Right cardiac atrium (tissue), 5 donors: ENCODE results near the gene TMUB1. TPM values are rescaled to one million over a fixed set of nuclear protein-coding genes. Genes with fewer than 3 reads are reported as not detected.

Source experiments
- ATAC-seq, 2 donors: fragments of 200-7000 bp; cut with Tn5 transposase; one replicate each; pipeline versions ENCODE4 v1.8.0 to v1.9.1; 2020; ENCODE audit warnings: moderate library complexity in 2 of 2, mild to moderate bottlenecking in 1 of 2
- DNase-seq, 3 donors: peaks; one replicate each; pipeline ENCODE4 v3.0.0-alpha.2; 2020
- H3K27ac ChIP-seq: one replicate; pipeline ENCODE4 v1.5.1; 2013; ENCODE audit warnings: mild to moderate bottlenecking, low read length, control low read depth, moderate library complexity
- H3K27me3 ChIP-seq: one replicate; pipeline ENCODE4 v1.6.1; 2013; ENCODE audit not compliant: control insufficient read depth, insufficient read depth
- H3K4me1 ChIP-seq: one replicate; pipeline ENCODE4 v1.6.1; 2013; ENCODE audit warnings: low read length; ENCODE audit not compliant: control insufficient read depth, insufficient read depth
- H3K4me3 ChIP-seq: one replicate; pipeline ENCODE4 v1.5.1; 2013; ENCODE audit warnings: low read length, control low read depth
- H3K9me3 ChIP-seq: one replicate; pipeline ENCODE4 v1.6.1; 2013; ENCODE audit warnings: low read length; ENCODE audit not compliant: control insufficient read depth
- WGBS: extraction: QIAGEN DNeasy Blood & Tissue Kit; methylation state at CpG from one replicate; pipeline ENCODE4 v1.1.7; 2013; 5-methylcytosine and 5-hydroxymethylcytosine counted together
- intact Hi-C, 4 donors: fragments of 100-400 bp; cut with DNase I; formaldehyde crosslinking; loops; one replicate each; pipeline versions ENCODE4 v1.11.0 to v1.14.0; 2022 to 2023
- polyA plus RNA-seq: library from polyadenylated mRNA; stranded (reverse); fragments of 200-250 nt; gene quantifications from one replicate; pipeline ENCODE4 v1.2.3, GENCODE V29; 2013
- total RNA-seq, 4 donors: library from RNA; stranded (reverse); fragmentation: NEBNext Ultra II Directional; extraction: Animal tissue kit (Norgen Biotek cat#: 25700); gene quantifications; one replicate each; pipeline ENCODE4 v1.2.1, GENCODE V29; 2021
- donor health status: healthy with polysubstance abuse.
- donor health status: DM: no; HTN: yes; CAD: no.
- donor health status: DM: no; HTN: no; CAD: no.
- donor health status: DM: no; HTN: yes; CAD: no; lungs with severe emphysema.
- donor health status: DM: yes; HTN: yes; CAD: no.

Gene TMUB1
- total and polyA plus RNA-seq, 5 donors: 28.5 to 55.2 (median 36.4) TPM

DNA sequence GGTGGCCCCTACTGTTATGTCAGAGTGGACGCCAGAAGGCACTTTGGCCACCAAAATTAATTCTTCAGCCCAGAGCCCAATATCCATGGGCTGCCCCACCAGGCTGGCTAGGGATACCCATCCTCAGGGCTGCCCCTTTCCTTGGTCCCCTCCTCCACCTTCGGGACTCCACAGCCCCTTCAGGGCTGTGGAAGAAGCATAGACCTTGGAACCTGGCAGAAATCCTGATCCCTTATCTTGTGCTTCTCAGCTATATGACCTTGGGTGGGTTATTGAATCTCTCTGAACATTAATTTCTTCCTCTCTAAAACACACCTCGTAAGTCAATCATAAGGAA is 499 bp upstream of the TMUB1 start:
- intact Hi-C loops: loop anchor here in 1 of 4 donors (10.0 kb wide), 1 partner anchor 59 kb away; the partner anchor contains the start of genes ABCB8 and ATG9B
- no peak for DNase-seq
- H3K4me1 ChIP-seq: peaks cover 11% of the 10 kb centered on the region
- H3K4me3 ChIP-seq: peak overlapping the region; percentile 94
- 25% methylated on average over 3 of the region's 3 CpGs for WGBS
- no peak overlapping the region for H3K27ac ChIP-seq
- no peak for ATAC-seq
- no peaks in the 10 kb centered on the region for H3K9me3 ChIP-seq
- no peaks in the 10 kb centered on the region for H3K27me3 ChIP-seq

DNA sequence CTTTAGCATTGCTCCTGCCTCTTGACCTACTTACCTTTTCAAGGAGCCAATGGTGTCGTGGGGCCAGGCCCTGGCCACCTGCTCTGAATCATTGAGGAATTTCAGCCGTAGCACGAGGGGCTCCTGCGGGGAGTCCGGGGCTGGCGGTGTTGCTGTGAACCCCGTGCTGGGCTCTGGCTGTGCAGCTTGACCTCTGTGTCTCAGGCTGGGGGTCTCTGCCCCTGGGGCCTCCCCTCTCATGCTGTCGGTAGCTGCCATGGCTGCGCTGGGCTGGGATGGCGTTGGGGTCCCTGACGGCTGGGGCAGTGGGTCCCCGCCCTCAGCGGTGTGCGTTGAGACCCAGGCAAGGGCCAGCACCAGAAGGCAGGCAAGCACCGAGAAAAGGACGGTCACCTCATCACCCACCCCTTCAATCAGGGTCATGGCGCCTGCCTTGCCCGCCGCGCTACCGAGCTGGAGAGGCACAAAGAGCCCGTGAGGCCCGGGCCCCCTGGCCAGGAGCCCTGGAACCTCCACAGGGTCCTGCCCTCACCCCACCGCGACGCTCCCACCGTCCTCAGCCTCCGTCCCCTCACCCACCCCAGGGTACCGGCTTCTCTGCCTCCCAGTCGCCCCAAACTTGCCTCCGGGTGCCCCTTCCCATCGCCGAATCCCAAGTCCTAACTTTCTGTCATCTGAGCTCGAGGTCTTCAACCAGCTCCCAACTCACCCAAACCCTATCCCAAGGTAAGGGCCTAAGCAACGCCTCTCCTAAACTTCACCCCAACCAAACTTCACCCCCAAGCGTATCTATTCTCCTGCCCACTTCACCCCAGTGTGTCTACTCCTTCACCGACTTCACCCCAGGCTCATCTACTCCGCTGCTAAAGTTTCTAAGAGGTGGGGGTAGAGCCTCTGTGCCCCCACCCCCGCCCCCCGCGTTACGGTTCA is 887 bp downstream of the TMUB1 start:
- intact Hi-C loops: loop anchor here in 1 of 4 donors (10.0 kb wide), 1 partner anchor 58 kb away; the partner anchor contains the start of genes ABCB8 and ATG9B
- peak overlapping the region; percentile 80 for H3K27ac ChIP-seq
- 55% methylated on average over 42 of the region's 42 CpGs for WGBS
- H3K4me1 ChIP-seq: peaks cover 5% of the 10 kb centered on the region
- DNase-seq (peak in 2 of 3 donors; percentile 71 to 76), ATAC-seq (no peak)
- H3K9me3 ChIP-seq: no peaks in the 10 kb centered on the region
- H3K4me3 ChIP-seq: peak overlapping the region; percentile 94
- H3K27me3 ChIP-seq: no peaks in the 10 kb centered on the region

DNA sequence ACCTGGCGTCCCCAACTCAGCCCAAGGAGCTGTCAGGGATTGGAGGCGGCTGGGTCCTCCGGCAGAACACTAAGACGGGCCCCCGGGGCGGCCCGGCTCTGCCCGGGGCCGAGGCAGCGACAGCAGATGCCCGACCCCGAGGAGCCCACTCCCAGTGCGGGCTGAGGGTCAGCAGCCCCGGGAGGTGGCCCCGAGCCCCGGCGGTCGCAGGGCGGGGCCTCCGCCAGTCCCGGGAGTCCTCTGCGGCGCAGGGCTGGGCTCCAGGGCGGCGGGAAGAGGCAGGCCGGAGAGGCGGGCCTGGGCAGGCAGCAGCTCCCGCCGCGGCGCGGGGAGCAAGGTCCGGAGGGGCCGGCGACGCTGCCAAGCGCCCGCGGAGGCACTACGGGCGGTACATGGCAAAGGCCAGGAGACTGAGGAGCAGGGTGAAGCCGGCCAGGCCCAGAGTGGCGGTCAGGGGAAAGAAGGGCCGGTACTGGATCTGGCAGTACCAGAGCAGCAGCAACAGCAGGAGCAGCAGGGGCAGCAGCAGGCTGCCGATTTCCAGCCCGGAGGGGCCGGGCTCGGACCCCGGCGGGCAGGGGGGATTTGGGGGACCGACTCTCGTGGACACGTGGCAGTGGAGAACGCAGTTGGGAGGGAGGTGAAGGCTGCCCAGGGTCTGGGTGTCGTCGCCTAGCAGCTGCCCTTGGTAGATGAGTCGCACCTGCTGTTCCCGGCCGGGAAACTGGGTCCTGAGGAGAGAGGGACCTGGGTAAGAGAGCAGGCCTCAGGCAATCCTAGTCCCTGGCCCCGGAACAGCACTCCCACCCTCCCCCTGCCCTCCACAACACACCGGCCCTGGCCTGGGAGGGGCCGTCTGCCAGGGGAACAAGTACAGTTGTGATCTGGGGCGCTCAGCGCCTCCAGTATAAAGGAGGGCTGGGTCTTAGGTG is 1.9 kb downstream of the TMUB1 start:
- Histone ChIP-seq H3K4me3 (peak overlapping the region; percentile 35), H3K27ac (peak overlapping the region; percentile 87), H3K9me3 (no peaks in the 10 kb centered on the region), H3K4me1 (peaks cover 5% of the 10 kb centered on the region), H3K27me3 (no peaks in the 10 kb centered on the region)
- intact Hi-C loops: loop anchor here in 1 of 4 donors (10.0 kb wide), 1 partner anchor 57 kb away; the partner anchor contains the start of genes ABCB8 and ATG9B
- 21% methylated on average over 64 of the region's 64 CpGs for WGBS
- DNase-seq: peak; percentile 53 to 85 (median 80)
- ATAC-seq: peak; percentile 3 to 23

- intact Hi-C loops: loop anchor here in 1 of 4 donors (10.0 kb wide), 1 partner anchor 56 kb away; the partner anchor contains the start of genes ABCB8 and ATG9B
- DNase-seq (peak; percentile 91 to 97 (median 96)), ATAC-seq (peak; percentile 81 to 87)
- Histone ChIP-seq H3K27ac (peak within 1 kb of the TSS; percentile 92), H3K4me3 (peak within 1 kb of the TSS; percentile 84), H3K9me3 (no peaks in the 10 kb centered on the region), H3K27me3 (no peaks in the 10 kb centered on the region), H3K4me1 (peaks cover 5% of the 10 kb centered on the region)
- WGBS: 1% methylated on average over 66 of the region's 66 CpGs
These were observed 2.6 kb downstream of the TMUB1 start, which contains the start of gene FASTK for GRCh38 chr7:151080522-151081169. FASTK (minus strand) TSS chr7:151080809; CDS start chr7:151080766, 43 bp downstream.

GRCh38 chr7:151080067-151080521 is 3.2 kb downstream of the TMUB1 start:
- DNase-seq (no peak), ATAC-seq (peak; percentile 1 to 2)
- intact Hi-C loops: loop anchor here in 1 of 4 donors (10.0 kb wide), 1 partner anchor 55 kb away; the partner anchor contains the start of genes ABCB8 and ATG9B
- WGBS: under 1% methylated on average over 31 of the region's 31 CpGs
- peak overlapping the region; percentile 92 for H3K27ac ChIP-seq
- H3K4me3 ChIP-seq: peak overlapping the region; percentile 84
- H3K27me3 ChIP-seq: no peaks in the 10 kb centered on the region
- peaks cover 5% of the 10 kb centered on the region for H3K4me1 ChIP-seq
- no peaks in the 10 kb centered on the region for H3K9me3 ChIP-seq

- Histone ChIP-seq H3K4me3 (peak overlapping the region; percentile 84), H3K4me1 (peaks cover 5% of the 10 kb centered on the region), H3K9me3 (no peaks in the 10 kb centered on the region), H3K27ac (no peak overlapping the region), H3K27me3 (no peaks in the 10 kb centered on the region)
- DNase-seq (peak in 2 of 3 donors; percentile 63 to 68), ATAC-seq (no peak)
- WGBS: 75% methylated on average over 27 of the region's 27 CpGs
- intact Hi-C loops: no loop called here
These were observed 3.9 kb downstream of the TMUB1 start for GRCh38 chr7:151079199-151079910.

DNA sequence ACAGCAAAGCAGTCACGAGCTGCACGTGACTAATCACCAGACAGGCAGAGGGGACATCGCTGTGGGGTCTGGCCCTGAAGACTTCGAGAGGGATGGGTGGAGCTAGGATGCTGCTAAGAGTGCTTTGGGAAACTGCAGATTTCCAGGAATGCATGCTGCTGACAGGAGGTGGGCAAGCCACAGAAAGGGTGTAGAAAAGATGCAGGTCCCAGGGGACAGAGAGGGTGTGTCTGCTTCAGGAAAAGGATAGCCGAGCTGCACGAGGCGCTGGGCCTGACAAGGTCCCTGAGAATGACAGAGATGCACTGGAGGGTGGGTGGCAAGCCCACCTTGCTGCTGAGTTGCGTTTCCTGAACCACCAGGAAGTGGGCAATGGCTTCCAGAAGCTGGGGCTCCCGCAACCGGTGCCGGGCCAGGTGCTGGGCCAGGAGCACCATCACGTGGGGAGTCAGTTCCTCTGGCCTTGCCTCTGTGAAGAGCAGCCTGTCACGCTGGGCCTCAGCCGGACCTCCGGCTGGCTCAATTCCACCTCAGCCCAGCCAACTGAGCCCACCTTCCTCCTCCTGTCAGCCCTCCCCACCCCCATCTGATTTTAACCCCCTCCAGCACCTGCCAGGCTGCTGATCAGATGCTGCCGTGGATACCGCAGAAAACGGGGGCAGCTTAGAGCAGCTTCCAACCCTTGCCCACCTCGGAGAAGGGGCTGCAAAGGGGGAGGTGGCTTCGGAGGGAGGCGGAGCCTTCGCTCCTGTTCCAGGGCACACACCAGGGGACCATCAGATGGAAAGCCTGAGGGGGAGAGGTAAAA is 4.9 kb downstream of the TMUB1 start:
- ATAC-seq (no peak), DNase-seq (peak in 2 of 3 donors; percentile 56 to 58)
- WGBS: 28% methylated on average over 22 of the region's 22 CpGs
- Histone ChIP-seq H3K4me1 (peaks cover 5% of the 10 kb centered on the region), H3K9me3 (no peaks in the 10 kb centered on the region), H3K27ac (no peak overlapping the region), H3K4me3 (no peak overlapping the region), H3K27me3 (no peaks in the 10 kb centered on the region)
- intact Hi-C loops: no loop called here

GRCh38 chr7:151077705-151078232 is 5.5 kb downstream of the TMUB1 start:
- 64% methylated on average over 10 of the region's 10 CpGs for WGBS

More at GRCh38 chr7:151077705-151078232, 5.5 kb downstream of the TMUB1 start:
- H3K9me3 ChIP-seq: no peaks in the 10 kb centered on the region
- no peaks in the 10 kb centered on the region for H3K27me3 ChIP-seq
- H3K4me1 ChIP-seq: peaks cover 5% of the 10 kb centered on the region
- no peak overlapping the region for H3K4me3 ChIP-seq
- intact Hi-C loops: no loop called here
- peak overlapping the region; percentile 10 for H3K27ac ChIP-seq
- DNase-seq: peak; percentile 19 to 55 (median 54)
- no peak for ATAC-seq
